ENCODE results near the gene ACKR4. TPM values are rescaled to one million over a fixed set of nuclear protein-coding genes. Genes with fewer than 3 reads are reported as not detected.

Gene ACKR4
- total and polyA plus RNA-seq, 9 of the 15 experiments (the other 6 are each of a cell fraction or from before 2014, with no cell fraction given): 0.04 to 0.06 TPM; not detected in 7

DNA sequence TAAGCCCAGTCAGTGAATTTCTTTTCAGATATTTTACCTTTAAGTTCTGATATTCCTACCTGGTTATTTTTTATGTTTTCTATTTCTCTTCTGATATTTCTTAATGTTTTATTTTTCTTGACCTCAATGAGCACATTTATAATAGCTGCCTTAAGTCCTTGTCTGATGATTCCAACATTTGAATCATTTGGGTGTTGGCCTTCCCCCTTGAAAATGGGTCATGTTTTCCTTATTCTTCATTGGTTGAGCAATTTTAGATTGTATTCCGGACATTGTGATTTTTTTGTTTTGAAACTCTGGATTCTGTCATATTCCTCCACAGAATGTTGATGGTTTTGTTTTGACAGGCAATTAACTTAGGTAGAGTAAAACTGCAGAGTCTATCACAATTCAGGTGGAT is 9.7 kb upstream of the ACKR4 start (continued):
- TF ChIP-seq ELK1 (CRISPR knock-in tag; IDR thresholded peaks at IDR 0.05): no peak
- no peak for TF ChIP-seq GABPB2 (CRISPR knock-in tag; conservative IDR thresholded peaks at IDR 0.05)
- TF ChIP-seq FOXM1 (IDR thresholded peaks at IDR 0.05; ENCODE audit: low read depth): no peak
- TF ChIP-seq FOXM1 (CRISPR knock-in tag; IDR thresholded peaks at IDR 0.05; ENCODE audit: low read depth): no peak
- no peak for TF ChIP-seq ZBTB7A (IDR thresholded peaks at IDR 0.05; ENCODE audit: borderline replicate concordance, control insufficient read depth, low read depth, low read length)
- no peak for TF ChIP-seq NFATC3 (IDR thresholded peaks at IDR 0.05)
- TF ChIP-seq KDM2B (CRISPR knock-in tag; IDR thresholded peaks at IDR 0.05): no peak
- TF ChIP-seq, protein P1, sequence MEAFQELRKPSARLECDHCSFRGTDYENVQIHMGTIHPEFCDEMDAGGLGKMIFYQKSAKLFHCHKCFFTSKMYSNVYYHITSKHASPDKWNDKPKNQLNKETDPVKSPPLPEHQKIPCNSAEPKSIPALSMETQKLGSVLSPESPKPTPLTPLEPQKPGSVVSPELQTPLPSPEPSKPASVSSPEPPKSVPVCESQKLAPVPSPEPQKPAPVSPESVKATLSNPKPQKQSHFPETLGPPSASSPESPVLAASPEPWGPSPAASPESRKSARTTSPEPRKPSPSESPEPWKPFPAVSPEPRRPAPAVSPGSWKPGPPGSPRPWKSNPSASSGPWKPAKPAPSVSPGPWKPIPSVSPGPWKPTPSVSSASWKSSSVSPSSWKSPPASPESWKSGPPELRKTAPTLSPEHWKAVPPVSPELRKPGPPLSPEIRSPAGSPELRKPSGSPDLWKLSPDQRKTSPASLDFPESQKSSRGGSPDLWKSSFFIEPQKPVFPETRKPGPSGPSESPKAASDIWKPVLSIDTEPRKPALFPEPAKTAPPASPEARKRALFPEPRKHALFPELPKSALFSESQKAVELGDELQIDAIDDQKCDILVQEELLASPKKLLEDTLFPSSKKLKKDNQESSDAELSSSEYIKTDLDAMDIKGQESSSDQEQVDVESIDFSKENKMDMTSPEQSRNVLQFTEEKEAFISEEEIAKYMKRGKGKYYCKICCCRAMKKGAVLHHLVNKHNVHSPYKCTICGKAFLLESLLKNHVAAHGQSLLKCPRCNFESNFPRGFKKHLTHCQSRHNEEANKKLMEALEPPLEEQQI (IDR thresholded peaks at IDR 0.05): no peak
- no peak for TF ChIP-seq ARID2 (IDR thresholded peaks at IDR 0.05)
- no peak for TF ChIP-seq ZFP36 (IDR thresholded peaks at IDR 0.05; ENCODE audit: low read depth, low read length, partially characterized antibody)
- TF ChIP-seq DIDO1 (tag; IDR thresholded peaks at IDR 0.05; ENCODE audit: low read depth): no peak

Data from K562 (cell line).